Effector CD4-positive, alpha-beta T cell (primary cell): ENCODE results near the gene EXOC7.

Experiments
- DNase-seq: peaks from one replicate; pipeline ENCODE4 v3.0.0-alpha.2; 2020

EXOC7 gene

DNA sequence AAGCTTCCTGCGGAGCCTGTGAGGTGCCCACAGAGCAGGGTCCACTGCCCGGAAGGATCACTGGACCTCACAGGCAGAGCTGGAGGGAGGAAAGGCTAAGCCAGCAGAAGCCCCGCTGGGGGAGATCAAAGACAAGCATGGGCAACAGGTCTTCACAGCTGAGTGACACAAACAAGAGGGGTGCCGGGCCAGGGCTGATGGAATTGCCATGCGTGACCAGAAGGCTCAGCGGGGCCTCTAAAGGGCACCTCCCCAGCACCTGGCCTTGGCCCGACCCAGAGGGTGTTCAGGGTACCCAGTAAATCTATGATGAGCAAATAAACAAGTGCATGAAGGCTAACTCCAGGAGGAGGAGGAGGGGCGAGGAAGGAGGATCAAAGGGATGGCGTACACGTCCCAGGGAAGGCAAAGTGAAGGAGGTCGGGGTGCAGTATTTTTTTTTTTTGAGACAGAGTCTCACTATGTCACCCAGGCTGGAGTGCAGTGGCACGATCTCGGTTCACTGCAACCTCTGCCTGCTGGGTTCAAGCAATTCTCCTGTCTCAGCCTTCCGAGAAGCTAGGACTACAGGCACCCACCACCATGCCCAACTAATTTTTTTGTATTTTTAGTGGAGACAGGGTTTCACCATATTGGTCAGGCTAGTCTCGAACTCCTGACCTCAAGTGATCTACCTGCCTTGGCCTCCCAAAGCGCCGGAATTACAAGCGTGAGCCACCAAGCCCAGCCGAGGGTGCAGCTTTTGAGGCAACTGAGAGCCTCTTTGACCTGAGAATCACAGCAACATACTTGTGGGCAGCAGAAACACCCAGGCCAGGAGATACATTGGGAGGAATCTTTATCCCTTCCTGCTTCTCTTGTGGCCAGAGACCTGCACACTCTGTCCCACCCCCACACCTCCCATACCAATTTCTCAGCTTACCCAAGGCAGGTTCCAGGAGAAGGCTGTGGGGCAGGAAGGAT lies 16.1 kb upstream of the EXOC7 start:
- no peak for DNase-seq

DNA sequence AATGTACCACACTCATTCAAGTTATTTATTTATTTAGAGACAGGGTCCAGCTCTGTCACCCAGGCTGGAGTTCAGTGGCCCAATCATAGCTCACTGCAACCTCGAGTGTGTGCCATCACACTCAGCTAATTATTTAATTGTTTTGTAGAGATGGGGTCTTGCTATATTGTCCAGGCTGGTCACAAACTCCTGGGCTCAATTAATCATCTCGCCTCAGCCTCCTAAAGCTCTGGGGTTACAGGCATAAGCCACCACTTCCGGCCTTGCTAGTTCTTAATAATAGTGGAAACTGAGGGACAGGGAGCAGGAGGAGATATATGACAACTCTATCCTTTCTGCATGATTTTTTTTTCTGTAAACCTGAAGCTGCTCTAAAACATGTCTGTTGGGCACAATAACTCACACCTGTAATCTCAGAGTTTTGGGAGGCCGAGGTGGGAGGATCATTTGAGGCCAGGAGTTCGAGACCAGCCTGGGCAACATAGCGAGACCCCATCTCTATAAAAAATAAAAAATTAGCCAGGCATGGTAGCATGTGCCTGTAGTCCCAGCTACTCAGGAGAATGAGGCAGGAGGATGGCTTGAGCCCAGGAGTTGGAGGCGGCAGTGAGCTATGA lies 11.7 kb upstream of the EXOC7 start:
- DNase-seq = no peak

DNA sequence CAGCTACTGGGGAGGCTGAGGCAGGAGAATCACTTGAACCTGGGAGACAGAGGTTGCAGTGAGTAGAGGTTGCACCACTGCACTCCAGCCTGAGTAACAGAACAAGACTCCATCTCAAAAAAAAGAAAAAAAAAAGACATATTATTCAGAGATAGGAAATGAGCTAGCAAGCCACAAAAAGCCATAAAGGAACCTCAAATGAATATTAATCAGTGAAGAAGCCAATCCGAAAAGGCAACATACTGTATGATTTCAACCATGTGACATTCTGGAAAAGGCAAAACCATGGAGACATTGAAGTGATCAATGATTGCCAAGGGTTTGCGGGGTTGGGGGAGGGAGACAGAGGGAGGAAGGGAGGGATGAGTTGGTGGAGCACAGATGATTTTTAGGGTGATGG lies 8.4 kb upstream of the EXOC7 start:
- no peak for DNase-seq

DNA sequence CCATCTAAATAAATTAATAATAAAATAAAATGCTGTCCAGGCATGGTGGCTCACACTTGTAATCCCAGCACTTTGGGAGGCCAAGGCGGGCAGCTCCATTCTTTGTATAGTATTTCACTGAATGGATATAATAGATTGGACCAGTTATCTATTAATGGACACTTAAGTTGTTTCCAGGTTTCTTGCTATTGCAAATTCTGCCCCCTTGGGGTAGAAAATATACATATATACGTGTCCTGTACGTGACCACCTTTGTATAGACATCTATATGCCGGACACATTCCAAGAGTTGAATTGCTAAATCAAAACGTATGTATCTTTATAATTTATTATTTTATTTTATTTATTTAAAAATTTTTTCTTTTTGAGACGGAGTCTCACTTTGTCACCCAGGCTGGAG lies 3.9 kb upstream of the EXOC7 start:
- DNase-seq = no peak

DNA sequence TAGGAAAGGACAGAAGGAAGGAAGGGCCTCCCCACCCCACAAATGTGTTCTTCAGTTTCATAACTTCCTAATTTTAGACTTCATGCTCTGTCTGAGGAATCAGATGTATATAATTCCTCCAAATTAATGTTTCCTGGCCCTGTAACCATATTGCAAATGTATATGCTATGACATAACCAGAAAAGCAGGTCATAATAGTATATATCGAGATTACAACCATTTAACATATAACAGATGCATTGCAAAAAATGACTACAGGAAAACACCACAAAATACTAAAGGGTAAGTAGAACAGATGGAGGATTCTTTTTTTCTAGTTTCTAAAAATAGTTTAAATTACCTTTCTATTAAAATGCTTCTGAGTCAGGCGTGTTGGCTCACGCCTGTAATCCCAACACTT lies 3.1 kb upstream of the EXOC7 start:
- DNase-seq = no peak

DNA sequence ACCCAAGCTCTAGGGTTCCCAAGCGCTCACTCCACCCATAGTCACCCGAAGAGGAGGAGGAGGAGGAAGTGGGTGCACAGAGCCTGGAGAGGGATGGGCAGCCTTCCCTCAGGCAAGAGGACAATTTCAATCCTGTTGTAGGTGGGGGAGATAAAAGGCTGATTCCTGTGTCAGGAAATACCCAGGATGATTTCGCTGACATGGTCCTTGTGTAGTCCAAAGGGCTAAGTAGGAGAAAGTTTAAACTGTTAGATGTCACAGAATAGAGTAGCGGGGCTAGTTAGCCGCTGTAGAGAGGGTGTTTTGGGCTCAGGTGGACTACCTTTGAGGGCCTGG lies 1.3 kb upstream of the EXOC7 start:
- no peak for DNase-seq

DNA sequence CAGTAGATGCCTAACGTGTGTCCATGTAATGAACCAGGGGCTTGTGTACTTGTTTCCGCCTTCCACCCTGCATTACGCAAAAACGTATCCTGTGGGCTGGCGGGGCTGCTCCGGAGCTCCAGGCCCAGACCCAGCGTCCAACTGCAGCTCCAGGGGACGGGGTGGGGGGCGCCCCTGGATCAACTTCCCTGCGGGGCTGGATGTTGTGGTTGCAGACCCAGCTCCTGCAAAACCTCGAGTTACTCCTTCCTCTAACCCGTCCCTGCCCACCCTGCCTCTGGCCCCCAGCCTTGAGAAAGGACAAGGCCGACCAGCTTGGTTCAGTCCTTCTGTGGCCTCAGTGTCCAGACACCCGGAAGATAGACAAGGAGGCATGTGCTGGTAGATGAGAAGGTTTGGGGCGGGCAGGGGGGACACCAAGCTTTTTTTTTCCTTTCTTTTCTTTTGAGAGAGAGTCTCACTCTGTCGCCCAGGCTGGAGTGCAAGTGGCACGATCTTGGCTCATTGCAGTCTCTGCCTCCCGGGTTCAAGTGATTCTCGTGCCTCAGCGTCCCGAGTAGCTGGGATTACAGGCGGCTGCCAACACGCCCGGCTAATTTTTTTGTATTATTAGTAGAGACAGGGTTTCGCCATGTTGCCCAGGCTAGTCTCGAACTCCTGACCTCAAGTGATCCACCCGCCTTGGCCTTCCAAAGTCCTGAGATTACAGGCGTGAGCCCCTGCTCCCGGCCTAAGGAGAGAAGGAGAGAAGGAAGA lies 731 bp upstream of the EXOC7 start:
- DNase-seq = no peak

DNA sequence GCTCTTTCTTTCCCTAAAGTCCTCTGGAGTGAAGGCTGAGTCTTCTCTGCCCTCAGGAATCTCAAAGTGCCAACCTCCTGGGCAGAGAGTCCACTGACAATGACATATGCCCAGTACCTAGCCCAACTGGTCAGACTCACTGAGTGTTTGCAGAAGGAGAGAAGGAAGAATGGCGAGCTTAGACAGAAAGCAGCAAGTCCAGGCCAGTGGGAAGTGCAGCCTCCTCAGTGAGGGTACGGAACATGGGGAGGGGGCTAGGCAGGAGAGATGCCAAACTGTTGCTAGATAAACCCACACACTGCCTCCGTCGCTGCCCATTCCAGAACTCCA lies 678 bp downstream of the EXOC7 start:
- DNase-seq = no peak

DNA sequence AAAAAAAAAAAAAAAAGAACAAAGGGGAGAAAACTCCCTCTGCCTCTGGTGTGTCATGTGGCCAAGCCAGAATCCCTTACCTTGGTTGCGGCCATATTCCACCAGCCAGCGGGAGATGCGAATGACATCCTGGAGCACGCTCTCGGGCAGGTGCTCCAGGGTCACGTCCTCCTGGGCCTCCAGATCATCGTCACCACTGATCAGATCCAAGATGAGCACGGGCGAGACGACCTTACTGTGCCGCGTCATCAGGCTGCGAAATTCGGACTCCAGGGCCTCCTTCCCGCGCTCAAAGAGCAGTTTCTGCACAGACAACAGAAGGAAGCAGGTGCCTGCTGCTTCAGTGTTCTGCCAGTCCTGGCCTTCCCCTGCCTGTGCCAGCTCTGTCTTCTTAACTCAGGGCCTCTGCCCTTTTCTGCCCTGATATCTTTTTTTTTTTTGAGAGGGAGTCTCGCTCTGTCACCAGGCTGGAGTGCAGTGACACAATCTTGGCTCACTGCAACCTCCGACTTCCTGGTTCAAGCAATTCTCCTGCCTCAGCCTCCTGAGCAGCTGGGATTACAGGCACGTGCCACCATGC lies 5.8 kb downstream of the EXOC7 start:
- no peak for DNase-seq

DNA sequence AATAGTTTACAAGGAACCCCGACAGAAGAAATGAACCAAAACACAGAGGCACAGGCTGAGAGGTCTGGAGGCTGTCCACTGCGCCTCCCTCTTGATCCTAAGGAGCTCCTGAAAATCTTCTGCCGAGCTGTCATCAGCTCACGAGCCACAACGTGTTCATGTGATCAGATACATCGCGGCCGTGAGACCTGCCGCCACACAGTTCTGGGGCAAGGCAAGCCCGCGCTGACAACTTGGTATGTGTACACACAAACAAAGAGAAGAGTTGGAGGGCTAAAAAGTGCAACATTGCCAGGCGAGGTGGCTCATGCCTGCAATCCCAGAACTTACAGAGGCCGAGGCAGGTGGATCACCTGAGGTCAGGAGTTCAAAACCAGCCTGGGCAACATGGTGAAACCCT lies 7.6 kb downstream of the EXOC7 start:
- DNase-seq = no peak

DNA sequence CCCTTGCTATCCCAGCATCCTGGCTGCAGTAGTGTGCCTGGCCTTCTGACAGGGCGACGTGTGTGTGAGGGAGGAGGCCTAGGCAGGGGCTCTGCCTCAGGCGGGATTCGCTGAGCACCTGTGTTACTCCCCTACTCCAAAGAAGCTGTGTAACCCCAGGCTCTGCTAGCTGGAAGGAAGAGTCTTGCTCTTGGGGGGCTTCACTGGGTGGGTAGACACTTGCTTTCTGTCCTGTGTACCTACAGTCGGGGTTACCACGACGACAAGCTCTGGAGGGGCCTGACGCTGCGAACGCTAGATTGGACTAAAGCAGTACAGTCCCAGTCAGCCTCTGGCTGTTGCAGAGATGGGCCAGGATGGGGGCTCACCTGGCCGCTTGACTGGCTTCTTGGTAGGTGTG lies 9.5 kb downstream of the EXOC7 start:
- DNase-seq = no peak

DNA sequence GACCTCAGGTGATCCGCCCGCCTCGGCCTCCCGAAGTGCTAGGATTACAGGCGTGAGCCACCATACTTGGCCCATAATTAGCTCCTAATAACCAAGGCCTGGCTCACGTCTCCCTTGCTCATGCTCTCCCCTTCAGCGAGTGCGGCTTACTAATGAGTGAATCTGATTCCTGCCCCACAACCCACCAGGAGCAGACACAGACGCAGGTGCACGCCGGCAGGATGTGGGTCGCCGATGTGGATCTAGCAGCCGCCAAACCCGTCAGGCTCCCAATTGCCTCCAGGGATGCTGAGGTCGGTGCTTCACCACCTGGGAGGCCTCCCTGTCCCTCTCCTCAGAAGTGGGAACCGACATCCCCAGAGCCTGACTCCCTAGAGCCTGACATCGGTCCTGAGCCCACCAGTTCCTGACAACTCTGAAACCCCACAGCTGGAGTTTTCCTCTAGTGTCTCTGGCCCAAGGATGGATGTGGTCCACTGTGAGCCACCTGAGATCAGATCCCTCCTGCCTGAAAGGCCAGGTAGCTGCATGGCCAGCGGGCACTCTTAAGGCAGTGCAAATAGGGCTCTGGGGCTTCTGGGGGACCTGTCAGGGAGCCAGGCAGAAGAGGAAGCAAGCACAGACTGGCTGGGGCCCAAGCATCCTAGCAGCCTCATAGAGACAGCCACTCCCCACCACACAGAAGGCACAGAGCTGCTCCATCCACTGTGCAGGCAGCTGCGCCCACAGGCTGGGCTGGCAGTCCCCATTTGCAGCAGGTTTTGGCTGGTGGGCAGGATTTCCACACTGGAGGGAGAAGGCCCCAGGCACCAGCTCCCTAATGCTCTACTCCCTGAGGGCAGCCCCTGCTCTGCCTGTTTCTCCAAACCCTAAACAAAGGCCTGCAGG lies 10.8 kb downstream of the EXOC7 start:
- DNase-seq = no peak

DNA sequence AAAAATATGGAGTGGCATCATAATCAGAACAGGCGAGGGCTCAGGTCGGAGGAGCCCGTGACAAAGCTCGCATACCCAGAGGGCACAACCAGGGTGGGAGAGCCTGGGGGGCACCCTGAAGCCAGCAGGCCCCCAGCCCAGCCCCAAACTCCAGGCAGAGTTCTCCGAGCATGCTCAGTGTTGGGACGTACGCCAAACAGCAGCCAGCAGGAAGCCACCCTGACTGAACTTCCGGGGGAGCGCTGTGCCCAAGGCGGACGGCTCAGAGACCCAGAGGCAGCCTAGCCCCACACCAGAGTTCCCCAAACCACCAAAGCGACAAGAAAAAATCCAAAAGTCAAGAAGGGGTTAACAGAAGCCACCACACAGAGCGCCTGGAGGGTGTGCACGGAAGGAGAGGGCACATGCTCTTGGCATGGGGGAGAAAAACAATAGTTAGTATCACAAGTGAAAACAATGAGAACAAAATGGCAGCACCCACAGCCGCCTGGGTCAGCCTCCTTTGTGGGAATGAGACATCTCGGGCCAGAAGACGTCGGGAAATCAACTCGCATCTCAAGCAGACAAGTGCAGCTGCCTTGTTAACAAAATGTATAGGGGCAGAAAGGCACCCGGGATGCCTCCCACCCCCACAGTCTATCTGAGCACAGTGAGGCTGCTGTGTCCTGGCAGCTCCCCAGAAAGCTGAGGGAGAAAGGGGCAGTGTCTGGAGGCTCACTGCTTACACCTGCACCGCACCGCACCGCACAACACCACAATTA lies 11.9 kb downstream of the EXOC7 start:
- no peak for DNase-seq

DNA sequence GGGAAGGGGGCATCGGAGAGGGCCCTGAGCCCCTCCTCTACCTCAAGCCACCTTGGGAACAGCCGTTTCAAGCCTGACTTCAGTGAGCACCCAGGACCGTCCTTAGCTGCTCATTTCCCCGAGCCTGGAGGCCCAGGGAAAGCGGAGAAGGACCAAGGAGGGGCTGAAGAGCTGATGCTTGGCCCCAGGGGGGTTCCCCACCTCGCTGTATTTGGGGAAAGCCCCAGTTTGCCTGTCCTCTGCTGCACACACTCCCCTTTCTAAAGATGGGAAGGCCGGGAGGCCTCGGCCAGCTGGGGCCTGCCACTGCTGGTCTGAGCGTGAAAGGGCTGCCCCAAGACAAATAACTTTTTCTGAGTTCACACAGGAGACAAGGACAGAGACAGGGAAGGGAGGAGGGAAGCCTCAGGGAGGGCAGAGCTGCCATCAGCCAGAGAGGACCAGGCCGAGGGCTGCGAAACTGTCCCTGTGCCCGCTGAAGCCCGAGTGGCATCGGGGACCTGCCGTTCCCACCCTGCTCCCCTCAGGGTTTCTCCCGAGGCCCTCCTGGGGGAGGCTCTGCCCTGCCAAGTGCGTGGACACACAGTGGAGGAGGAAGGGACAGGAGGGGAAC lies 13.0 kb downstream of the EXOC7 start:
- DNase-seq = no peak

DNA sequence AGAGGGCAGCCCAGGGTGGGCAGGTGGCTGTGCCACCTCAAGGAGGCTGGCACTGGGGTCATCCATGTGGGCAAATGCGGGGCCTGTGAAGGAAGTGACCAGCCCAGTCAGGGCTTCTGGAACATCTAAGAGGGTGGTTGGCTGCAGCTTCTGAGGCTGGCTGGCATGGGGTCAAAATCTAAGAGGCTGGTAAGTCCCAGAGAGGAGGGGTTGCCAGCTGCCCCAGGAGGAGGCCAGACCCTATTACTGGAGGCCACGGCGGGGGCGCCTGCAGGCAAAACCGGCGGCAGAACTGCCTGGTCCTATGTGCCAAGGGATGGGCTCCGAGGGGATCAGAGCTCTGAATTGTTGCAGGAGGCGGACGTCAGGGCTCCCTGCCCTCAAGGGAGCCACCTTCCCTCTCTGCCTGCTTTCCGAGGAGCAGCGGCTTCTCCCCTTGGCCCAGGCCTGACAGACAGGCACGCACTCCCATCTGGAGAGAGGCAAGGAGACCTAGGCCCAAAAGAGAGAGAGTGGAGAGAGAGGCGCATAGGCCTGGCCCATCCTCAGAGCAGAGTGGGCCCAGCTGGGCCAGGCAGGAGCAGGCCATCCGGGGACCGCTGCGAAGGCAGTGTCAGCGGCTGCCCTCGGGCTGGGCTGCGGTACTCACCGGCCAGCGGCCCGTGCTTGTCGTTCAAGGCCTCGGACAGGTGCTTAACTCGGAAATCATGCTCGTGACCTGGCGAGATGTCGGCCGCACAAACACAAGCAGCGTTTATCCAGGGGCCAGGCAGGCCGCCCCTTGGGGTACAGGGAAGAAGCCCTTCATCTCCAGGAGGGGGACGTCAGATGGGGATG lies 13.7 kb downstream of the EXOC7 start:
- no peak for DNase-seq

DNA sequence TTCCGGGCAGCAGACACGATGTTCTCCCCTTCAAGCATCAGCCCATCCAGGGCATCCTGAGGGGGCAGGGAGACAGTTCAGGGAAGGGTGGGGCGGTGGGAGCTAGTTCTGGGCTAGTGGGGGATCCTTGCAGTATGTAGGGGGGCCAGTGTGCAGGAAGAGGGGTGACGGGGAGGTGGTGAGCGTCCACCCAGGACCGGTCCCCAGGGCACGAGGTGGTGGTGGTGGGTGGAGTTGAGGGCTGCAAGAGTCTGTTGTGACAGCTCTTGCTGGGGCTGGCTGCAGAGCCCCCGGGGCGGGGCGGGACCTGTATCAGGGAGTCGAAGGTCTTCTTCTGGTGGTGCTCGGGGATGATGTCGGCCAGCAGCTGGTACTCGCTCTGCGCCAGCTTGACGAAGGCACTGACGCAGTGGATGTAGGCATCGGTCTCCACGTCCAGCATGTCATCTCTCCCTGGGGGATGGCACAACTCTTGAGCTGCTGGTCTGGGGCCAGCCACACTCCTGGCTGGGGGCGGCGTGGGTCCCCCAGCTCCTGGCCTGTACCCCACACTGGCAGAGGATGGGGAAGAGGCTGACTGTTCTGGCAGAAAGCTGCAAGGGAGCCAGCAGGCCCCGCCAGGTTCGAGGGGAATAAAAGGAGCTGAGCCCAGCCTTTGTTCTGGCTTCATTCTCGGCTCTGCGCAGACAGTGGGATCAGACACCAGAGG lies 14.6 kb downstream of the EXOC7 start:
- DNase-seq = no peak

DNA sequence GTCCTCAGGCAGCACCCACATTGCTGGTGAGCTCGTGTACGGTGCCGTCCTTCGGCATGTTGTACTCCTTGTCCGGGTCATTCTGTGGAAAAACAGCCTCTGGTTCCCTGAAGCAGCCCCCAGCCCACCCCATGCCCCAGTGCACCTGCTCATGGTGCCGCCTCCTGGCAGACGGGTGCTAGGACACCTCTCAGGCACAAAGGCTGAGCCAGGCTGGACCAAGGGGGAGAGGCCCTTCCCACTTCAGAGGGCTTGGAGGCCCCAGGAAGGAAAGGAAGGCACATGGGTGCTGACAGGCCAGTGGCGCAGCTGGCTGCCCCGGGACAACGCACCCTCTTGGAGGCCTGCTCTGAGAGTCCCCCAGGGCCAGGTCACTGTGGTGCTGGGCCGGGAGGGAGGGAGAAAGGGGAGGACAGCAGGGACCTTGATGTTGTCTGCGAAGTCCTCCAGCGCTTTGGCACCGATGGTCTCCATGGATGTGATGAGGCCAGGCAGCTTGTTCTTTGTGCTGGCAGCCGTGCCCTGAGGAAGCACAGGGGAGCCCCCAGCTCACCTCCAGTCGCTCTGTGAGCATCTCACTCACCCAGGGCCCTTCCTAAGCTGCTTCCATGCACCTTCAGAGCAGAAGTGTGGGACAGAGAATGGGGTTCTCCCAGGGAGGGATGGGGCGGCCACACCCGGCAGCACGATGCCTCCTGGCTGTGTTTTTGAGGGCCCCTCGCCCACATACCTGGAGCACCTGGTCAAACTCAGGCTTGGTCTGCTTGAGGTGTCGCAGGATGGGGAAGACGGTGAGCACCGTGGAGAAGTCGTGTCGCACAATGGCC lies 15.3 kb downstream of the EXOC7 start:
- no peak for DNase-seq

DNA sequence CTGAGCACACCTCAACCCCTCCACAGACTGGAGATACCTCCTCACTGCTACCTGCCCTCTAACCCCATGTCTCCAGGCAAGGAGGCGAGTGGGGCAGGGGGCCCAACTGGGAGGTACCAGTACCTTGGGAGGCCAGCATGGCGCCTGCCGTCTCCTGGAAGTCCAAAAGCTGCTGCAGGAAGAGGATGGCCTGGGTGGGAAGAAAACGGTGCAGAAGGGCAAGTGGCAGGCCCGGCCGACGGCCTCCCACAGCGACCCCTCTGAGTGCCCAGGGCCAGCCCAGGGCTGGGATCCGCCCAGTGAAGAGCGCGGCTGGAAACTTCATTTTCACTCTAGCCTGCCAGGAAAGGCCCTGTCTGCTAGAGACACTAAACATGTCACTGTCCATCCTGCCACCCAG lies 16.1 kb downstream of the EXOC7 start:
- no peak for DNase-seq

DNA sequence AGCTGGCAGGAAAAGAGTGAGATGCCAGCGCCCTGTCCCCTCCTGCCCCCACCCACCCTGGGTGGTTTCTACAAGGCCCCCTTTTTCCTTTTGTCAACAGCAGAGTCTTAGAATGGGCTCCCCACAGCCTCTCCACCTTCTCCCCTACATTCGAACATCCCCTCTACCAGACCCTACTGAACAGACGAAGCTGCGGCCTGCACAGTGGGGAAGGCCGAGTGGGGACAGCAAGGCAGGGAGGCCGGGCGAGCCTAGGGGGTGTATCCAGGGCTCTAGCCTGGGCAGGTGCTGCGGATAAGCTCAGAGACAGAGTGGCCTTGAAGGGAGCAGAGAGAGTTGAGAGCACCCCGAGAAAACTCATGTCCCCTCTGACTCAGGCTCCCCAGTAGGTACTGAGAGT lies 17.2 kb downstream of the EXOC7 start:
- DNase-seq = no peak
